Ascending aorta (tissue), 2 donors: Measurements from ENCODE around the gene GRIA1. TPM values are rescaled to one million over a fixed set of nuclear protein-coding genes. Genes with fewer than 3 reads are reported as not detected.

Source experiments
- DNase-seq, 2 donors: peaks; one replicate each; pipeline ENCODE4 v3.0.0-alpha.2; 2019; ENCODE audit warnings: low spot score in 2 of 2
- H3K27ac ChIP-seq, 2 donors: fragments of 200-600 bp; sonication (generic); one replicate each; pipeline ENCODE4 v1.5.1; 2016 to 2017; ENCODE audit warnings: mild to moderate bottlenecking in 1 of 2
- H3K27me3 ChIP-seq: fragments of 200-600 bp; sonication (generic); one replicate; pipeline ENCODE4 v1.5.1; 2017
- H3K36me3 ChIP-seq, 2 donors: fragments of 200-600 bp; sonication (generic); one replicate each; pipeline ENCODE4 v1.5.1; 2016
- H3K4me1 ChIP-seq, 2 donors: fragments of 200-600 bp; sonication (generic); one replicate each; pipeline ENCODE4 v1.5.1; 2016 to 2017; ENCODE audit warnings: mild to moderate bottlenecking in 1 of 2
- H3K4me3 ChIP-seq, 2 donors: fragments of 200-600 bp; sonication (generic); one replicate each; pipeline ENCODE4 v1.5.1; 2016 to 2017; ENCODE audit warnings: mild to moderate bottlenecking in 1 of 2
- H3K9me3 ChIP-seq, 2 donors: fragments of 200-600 bp; sonication (generic); one replicate each; pipeline ENCODE4 v1.5.1; 2016
- intact Hi-C: fragments of 100-400 bp; cut with DNase I; formaldehyde crosslinking; loops from one replicate; pipeline ENCODE4 v1.15.1; 2023
- total RNA-seq: library from RNA; depleted of rRNA; stranded (reverse); fragments of >200 nt; gene quantifications from one replicate; pipeline ENCODE4 v1.1.0, GENCODE V29; 2016
- TF ChIP-seq, protein P1 (sequence below), 3 experiments: fragments of 200-600 bp in 2 of 3; fragments of 450-650 bp in 1 of 3; sonication (generic) in 2 of 3; IDR thresholded peaks; one replicate each; pipeline ENCODE4 v1.5.1; 2016 to 2019; ENCODE audit warnings: antibody characterized with exemption in 3 of 3, mild to moderate bottlenecking in 1 of 3, moderate library complexity in 1 of 3

The GRIA1 gene
- total RNA-seq, 1 donor from 2014 or later: 7.0 TPM

DNA sequence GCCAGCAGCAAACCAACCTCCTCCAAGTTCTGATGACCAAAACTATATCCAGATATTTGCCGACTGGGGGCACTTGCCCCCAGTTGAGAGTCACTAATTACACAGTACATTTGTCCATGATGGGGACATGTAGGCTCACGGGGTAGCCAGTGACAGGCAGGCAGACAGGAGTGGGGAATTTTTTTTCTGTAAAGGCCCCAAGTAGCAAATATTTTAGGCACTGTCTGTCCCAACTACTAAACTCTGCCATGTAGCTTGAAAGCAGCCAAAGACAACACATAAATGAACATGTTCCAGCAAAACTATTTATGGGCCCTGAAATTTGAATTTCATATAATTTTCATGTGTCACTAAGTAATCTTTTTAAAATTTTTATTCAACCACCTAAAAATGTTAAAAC, 80.7 kb downstream of the GRIA1 start:
- TF ChIP-seq, protein P1, sequence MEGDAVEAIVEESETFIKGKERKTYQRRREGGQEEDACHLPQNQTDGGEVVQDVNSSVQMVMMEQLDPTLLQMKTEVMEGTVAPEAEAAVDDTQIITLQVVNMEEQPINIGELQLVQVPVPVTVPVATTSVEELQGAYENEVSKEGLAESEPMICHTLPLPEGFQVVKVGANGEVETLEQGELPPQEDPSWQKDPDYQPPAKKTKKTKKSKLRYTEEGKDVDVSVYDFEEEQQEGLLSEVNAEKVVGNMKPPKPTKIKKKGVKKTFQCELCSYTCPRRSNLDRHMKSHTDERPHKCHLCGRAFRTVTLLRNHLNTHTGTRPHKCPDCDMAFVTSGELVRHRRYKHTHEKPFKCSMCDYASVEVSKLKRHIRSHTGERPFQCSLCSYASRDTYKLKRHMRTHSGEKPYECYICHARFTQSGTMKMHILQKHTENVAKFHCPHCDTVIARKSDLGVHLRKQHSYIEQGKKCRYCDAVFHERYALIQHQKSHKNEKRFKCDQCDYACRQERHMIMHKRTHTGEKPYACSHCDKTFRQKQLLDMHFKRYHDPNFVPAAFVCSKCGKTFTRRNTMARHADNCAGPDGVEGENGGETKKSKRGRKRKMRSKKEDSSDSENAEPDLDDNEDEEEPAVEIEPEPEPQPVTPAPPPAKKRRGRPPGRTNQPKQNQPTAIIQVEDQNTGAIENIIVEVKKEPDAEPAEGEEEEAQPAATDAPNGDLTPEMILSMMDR (IDR thresholded peaks at IDR 0.05): no peak
- Histone ChIP-seq H3K27me3 (no peaks in the 10 kb centered on the region), H3K9me3 (no peaks in the 10 kb centered on the region), H3K36me3 (no peaks in the 10 kb centered on the region), H3K27ac (peak overlapping the region; percentile 68 to 81), H3K4me1 (peaks cover 0 to 37% of the 10 kb centered on the region in 2 donors), H3K4me3 (no peak overlapping the region)
- DNase-seq: peak in 1 of 2 donors; percentile 74
- intact Hi-C loops: loop anchor here (5.0 kb wide), 2 partner anchors 174 to 331 kb away; no protein-coding TSS in a partner anchor

DNA sequence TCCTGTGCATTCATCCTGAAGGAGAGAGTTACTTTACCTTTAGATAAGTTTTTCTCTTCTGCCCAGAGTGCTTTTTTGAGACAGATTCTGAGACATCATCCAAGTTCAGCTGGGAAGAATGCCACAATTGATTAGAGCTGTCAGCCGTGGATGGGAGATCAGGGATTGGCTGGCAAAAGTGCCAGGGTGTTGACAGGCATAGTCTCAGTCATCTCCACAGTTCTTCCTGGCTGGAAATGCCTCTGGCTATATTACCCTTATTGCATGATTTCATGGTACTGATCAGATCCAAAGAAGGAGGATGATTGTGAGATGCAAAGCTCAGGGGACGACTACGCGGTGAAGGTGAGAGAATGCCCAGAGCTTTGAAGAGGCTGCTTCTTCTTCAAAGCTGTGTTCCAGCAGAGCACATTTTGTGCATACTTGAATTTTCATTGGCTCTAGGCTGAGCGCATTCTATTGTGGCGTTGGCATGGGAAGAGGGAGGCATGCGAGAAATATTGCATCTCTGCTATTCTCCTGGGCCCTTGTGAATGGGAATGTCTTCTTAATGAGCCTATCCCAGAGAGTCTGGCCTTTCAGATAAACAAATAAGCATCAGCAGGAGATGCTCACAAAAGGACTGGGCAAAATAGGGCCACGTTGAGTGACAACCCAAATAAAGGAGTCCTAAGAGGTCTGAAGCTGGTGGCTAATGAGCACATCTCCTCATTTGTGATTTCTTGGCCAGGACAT, 82.1 kb downstream of the GRIA1 start:
- peak overlapping the region; percentile 68 to 81 for H3K27ac ChIP-seq
- intact Hi-C loops: loop anchor here (2.0 to 5.0 kb wide), 3 partner anchors 56 to 330 kb away; no protein-coding TSS in a partner anchor
- H3K27me3 ChIP-seq: no peaks in the 10 kb centered on the region
- no peaks in the 10 kb centered on the region for H3K36me3 ChIP-seq
- TF ChIP-seq, protein P1 (IDR thresholded peaks at IDR 0.05): no peak
- no peak overlapping the region for H3K4me3 ChIP-seq
- H3K9me3 ChIP-seq: no peaks in the 10 kb centered on the region
- peaks cover 0 to 37% of the 10 kb centered on the region in 2 donors for H3K4me1 ChIP-seq
- no peak for DNase-seq

DNA sequence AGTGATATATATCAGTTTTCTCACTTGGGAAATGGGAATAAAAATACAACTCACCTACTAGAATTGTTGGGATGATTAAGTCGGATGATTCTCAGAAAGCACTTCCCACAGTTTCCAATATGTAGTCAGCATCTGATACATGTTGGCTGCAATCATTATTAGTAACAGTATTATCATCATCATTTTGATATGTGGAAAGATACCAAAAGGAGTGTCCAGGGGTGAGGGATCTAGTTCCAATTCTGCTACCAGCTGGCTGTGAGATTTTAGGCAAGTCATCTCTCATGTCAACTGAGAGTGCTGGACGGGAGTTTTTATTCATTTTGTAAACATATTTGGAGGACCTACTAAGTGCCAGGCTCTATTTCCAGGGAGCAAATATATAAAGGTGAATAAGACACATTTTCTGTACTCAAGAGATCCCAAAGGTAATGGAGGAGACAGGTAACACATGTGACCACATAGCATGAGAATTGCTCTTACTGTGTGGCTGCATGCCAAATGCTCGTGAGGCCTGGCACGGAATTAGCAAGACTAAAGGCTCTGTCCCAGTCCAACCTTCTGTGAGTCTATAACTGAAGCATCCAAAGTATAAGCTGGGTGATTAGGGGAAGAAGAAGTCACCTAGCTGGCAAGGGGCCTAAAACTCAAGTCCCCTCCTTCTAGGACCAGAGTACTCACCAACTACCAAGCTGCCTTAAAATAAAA, 83.0 kb downstream of the GRIA1 start:
- peak overlapping the region; percentile 68 to 81 for H3K27ac ChIP-seq
- peaks cover 0 to 36% of the 10 kb centered on the region in 2 donors for H3K4me1 ChIP-seq
- TF ChIP-seq, protein P1 (IDR thresholded peaks at IDR 0.05): no peak
- no peak overlapping the region for H3K4me3 ChIP-seq
- intact Hi-C loops: loop anchor here (2.0 to 5.0 kb wide), 3 partner anchors 55 to 329 kb away; no protein-coding TSS in a partner anchor
- DNase-seq: no peak
- no peaks in the 10 kb centered on the region for H3K36me3 ChIP-seq
- no peaks in the 10 kb centered on the region for H3K27me3 ChIP-seq
- H3K9me3 ChIP-seq: no peaks in the 10 kb centered on the region

DNA sequence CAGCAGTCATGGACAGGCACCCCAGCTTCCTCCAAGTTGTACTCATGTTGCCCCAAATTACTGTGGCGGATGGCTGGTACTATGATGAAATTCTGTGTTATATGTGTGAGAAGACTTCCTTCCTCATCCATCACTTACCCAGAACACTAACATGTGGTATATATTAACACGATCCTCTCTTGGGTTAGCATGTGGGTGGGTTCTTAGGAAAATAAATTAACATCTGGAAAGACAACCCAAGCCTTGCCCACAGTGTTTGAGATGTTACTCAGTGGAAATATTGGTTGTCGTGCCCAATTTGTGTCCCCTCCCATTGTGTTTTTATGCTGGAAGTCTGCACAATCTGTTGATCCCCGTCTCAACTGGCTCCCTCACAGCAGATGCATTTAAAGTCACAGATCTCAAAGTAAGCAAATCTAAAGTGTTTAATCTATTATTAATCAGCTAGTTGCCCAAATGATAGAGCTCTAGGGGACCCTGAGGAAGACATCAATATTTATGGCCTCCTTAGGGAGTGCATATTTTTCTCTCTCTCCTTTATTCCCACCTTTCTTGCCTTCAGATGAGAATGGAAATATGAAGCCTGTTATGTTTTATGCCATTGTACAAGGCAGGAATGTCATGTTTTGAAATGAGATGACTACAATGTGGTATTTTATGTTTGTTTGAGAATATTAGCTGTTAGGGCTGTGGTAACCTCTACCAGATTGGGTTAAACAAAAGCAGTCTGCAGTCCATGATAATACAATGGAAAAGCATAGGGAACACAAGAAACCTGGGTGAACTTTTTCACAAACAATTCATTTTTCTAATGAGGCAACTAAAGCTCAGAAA, 93.9 kb downstream of the GRIA1 start:
- intact Hi-C loops: no loop called here
- Histone ChIP-seq H3K27ac (no peak overlapping the region), H3K4me1 (no peaks in the 10 kb centered on the region), H3K9me3 (no peaks in the 10 kb centered on the region), H3K36me3 (no peaks in the 10 kb centered on the region), H3K27me3 (no peaks in the 10 kb centered on the region), H3K4me3 (no peak overlapping the region)
- TF ChIP-seq, protein P1 (IDR thresholded peaks at IDR 0.05): no peak
- DNase-seq: no peak

DNA sequence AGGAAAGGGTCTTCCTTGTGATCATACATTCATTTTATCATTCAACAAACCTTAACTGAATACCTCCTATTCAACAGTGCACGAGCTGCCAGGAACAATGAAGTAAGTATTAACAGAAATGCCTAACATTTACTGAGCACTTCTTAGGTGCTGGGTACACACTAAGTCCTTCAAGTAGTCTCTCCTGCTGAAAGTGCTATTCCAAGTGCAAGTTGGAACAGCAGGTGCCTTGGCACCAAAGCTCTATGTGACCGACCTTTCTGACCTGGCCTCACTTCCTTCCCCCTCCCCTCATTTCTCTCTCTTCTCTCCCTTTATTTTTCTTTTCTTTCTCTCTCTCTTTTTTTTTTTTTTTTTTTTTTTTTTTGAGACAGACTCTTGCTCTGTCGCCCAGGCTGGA, 94.5 kb downstream of the GRIA1 start:
- H3K27ac ChIP-seq: no peak overlapping the region
- TF ChIP-seq, protein P1 (IDR thresholded peaks at IDR 0.05): no peak
- no peaks in the 10 kb centered on the region for H3K27me3 ChIP-seq
- no peak overlapping the region for H3K4me3 ChIP-seq
- H3K9me3 ChIP-seq: no peaks in the 10 kb centered on the region
- H3K36me3 ChIP-seq: no peaks in the 10 kb centered on the region
- DNase-seq: no peak
- intact Hi-C loops: no loop called here
- H3K4me1 ChIP-seq: no peaks in the 10 kb centered on the region
